Activated CD8-positive, alpha-beta T cell treated with anti-CD3 and anti-CD28 coated beads for 36 hours (primary cell): ENCODE data around the gene PLCH1. TPM values are rescaled to one million over a fixed set of nuclear protein-coding genes. Genes with fewer than 3 reads are reported as not detected.
"Not testable (repeated sequence)": the region's sequence is repeated elsewhere in the genome, so short reads cannot be mapped to it uniquely, and the experiment has no call there.

ENCODE experiments used
- ATAC-seq: fragments of 200-7000 bp; cut with Tn5 transposase; one replicate; pipeline ENCODE4 v1.10.0; 2021; ENCODE audit warnings: mild to moderate bottlenecking, moderate library complexity
- CTCF ChIA-PET: fragments of 350-600 bp; sonication (Branson Sonifier 250); formaldehyde crosslinking; loops from one replicate; lab custom pipeline; 2021; ENCODE audit warnings: antibody characterized with exemption; lab: Charles Lee
- POLR2A ChIA-PET: fragments of 350-600 bp; sonication (Branson Sonifier 250); formaldehyde crosslinking; loops from one replicate; lab custom pipeline; 2021; ENCODE audit warnings: antibody characterized with exemption; lab: Charles Lee
- DNase-seq: peaks from one replicate; pipeline ENCODE4 v3.0.0-alpha.2; 2020
- H3K27ac Mint-ChIP-seq: one replicate; pipeline ENCODE4 v1.8.0; 2021; ENCODE audit warnings: mild to moderate bottlenecking, mixed read lengths
- H3K27me3 Mint-ChIP-seq: one replicate; pipeline ENCODE4 v1.8.0; 2021; ENCODE audit warnings: mixed read lengths
- H3K36me3 Mint-ChIP-seq: one replicate; pipeline ENCODE4 v1.8.0; 2021; ENCODE audit warnings: low read depth, mixed read lengths
- H3K4me1 Mint-ChIP-seq: one replicate; pipeline ENCODE4 v1.8.0; 2021; ENCODE audit warnings: low read depth, mixed read lengths
- H3K4me3 Mint-ChIP-seq: one replicate; pipeline ENCODE4 v1.8.0; 2021; ENCODE audit warnings: mild to moderate bottlenecking, moderate library complexity, mixed read lengths
- H3K9me3 Mint-ChIP-seq: one replicate; pipeline ENCODE4 v1.8.0; 2021; ENCODE audit warnings: mixed read lengths
- intact Hi-C: fragments of 100-400 bp; cut with micrococcal nuclease; formaldehyde crosslinking; loops from one replicate; pipeline ENCODE4 v1.10.0; 2022
- total RNA-seq, 2 experiments: library from RNA; stranded (reverse); gene quantifications; one replicate each; pipeline ENCODE4 v1.2.3, GENCODE V29; 2021
- TF ChIP-seq, protein P1 (sequence below): fragments of 200-600 bp; IDR thresholded peaks from one replicate; pipeline ENCODE4 v1.8.0; 2022; ENCODE audit warnings: antibody characterized with exemption, mild to moderate bottlenecking

The PLCH1 gene
- total RNA-seq, 2 experiments from 2014 or later: 0.20 to 0.32 TPM

DNA sequence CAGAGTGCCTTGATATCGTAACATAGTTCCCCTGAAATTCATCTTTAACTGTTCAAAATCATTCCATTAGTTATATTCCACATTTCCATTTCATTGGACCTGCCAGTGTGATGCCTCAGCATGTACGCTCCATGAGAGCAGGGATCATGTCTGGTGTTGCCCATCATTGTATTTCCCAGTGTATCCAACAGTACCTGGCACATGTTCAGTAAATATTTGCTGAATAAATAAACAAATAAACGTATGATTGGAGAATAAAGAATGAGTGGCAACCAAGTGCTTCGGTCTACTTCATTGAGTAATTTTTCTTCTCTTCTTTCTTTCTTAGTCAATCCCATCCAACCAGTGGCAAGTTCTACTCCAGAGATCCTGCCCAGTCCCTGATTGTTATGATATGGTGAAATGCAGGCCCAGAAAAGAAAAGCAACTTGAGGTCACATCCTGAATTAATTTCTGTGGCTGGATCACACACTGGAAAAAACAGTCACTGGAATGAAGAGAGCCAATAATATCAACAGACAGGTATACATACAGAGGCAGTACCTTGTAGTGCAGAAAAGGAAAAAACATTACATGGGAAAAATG, 101.2 kb downstream of the PLCH1 start:
- H3K4me1 Mint-ChIP-seq: no peaks in the 10 kb centered on the region
- no peak overlapping the region for H3K4me3 Mint-ChIP-seq
- CTCF ChIA-PET: no interaction called here
- no peaks in the 10 kb centered on the region for H3K27me3 Mint-ChIP-seq
- POLR2A ChIA-PET: no interaction called here
- intact Hi-C loops: no loop called here
- no peak for DNase-seq
- no peak overlapping the region for H3K27ac Mint-ChIP-seq
- no peaks in the 10 kb centered on the region for H3K36me3 Mint-ChIP-seq
- TF ChIP-seq, protein P1, sequence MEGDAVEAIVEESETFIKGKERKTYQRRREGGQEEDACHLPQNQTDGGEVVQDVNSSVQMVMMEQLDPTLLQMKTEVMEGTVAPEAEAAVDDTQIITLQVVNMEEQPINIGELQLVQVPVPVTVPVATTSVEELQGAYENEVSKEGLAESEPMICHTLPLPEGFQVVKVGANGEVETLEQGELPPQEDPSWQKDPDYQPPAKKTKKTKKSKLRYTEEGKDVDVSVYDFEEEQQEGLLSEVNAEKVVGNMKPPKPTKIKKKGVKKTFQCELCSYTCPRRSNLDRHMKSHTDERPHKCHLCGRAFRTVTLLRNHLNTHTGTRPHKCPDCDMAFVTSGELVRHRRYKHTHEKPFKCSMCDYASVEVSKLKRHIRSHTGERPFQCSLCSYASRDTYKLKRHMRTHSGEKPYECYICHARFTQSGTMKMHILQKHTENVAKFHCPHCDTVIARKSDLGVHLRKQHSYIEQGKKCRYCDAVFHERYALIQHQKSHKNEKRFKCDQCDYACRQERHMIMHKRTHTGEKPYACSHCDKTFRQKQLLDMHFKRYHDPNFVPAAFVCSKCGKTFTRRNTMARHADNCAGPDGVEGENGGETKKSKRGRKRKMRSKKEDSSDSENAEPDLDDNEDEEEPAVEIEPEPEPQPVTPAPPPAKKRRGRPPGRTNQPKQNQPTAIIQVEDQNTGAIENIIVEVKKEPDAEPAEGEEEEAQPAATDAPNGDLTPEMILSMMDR: no peak
- ATAC-seq: no peak
- H3K9me3 Mint-ChIP-seq: no peaks in the 10 kb centered on the region

DNA sequence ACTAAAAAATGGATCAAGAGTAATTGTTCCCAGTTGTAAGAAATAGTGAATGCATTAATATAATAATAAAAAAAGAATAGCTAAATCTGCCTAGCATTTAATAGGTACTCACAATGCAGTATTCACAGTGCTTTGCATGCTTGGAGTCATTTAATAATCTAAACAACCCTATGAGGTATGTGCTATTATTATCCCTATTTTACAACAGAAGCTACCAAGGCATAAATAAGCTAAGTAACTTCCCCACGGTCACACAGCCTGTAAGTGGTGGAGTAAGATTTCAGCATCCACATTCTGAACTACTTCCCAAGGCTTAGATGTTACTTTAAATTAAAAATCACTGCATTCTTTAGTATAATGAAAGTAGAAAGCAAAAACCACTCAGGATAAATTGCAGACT, 102.9 kb downstream of the PLCH1 start:
- TF ChIP-seq, protein P1: no peak
- Mint-ChIP-seq H3K9me3 (no peaks in the 10 kb centered on the region), H3K27me3 (no peaks in the 10 kb centered on the region)

GRCh38 chr3:155640098-155640497, 104.8 kb downstream of the PLCH1 start:
- H3K36me3 Mint-ChIP-seq: no peaks in the 10 kb centered on the region
- no peaks in the 10 kb centered on the region for H3K4me1 Mint-ChIP-seq
- no peak overlapping the region for H3K4me3 Mint-ChIP-seq
- no peak for ATAC-seq
- TF ChIP-seq, protein P1: no peak
- ChIA-PET CTCF (no interaction called here), POLR2A (no interaction called here)
- H3K27me3 Mint-ChIP-seq: no peaks in the 10 kb centered on the region
- intact Hi-C loops: no loop called here
- no peaks in the 10 kb centered on the region for H3K9me3 Mint-ChIP-seq
- no peak overlapping the region for H3K27ac Mint-ChIP-seq
- DNase-seq: no peak

More for the DNA sequence above, 102.9 kb downstream of the PLCH1 start:
- Mint-ChIP-seq H3K4me3 (no peak overlapping the region), H3K4me1 (no peaks in the 10 kb centered on the region), H3K27ac (no peak overlapping the region), H3K36me3 (no peaks in the 10 kb centered on the region)
- ChIA-PET POLR2A (no interaction called here), CTCF (no interaction called here)
- DNase-seq (no peak), ATAC-seq (no peak)
- intact Hi-C loops: no loop called here

DNA sequence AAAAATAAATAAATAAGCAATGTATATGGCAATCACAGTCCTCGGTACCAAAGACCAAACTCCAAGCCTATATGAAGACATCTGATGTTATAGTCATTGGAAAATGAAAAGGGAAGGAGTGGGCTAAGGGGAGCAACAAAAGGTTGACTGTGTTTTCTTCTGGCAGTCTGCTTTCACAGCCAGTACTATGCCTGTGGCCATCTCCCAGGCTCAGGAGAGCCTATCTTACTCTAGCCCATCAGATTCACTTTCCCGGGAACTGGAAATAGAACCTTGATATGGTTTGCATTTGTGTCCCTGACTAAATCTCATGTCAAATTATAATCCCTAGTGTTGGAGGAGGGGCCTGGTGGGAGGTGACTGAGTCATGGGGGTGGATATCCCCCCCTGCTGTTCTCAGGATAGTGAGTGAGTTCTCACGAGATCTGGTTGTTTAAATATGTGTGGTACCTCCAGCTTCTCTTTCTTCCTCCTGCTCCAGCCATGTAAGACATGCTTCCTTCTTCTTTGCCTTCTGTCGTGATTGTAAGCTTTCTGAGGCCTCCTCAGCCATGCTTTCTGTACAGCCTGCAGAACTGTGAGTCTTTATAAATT, 105.3 kb downstream of the PLCH1 start:
- Mint-ChIP-seq H3K36me3 (no peaks in the 10 kb centered on the region), H3K4me3 (no peak overlapping the region), H3K4me1 (no peaks in the 10 kb centered on the region), H3K9me3 (no peaks in the 10 kb centered on the region), H3K27me3 (no peaks in the 10 kb centered on the region), H3K27ac (no peak overlapping the region)
- ATAC-seq (no peak), DNase-seq (no peak)
- intact Hi-C loops: no loop called here
- CTCF ChIA-PET: no interaction called here
- TF ChIP-seq, protein P1: no peak
- POLR2A ChIA-PET: no interaction called here

- DNase-seq, H3K4me3 Mint-ChIP-seq, H3K27me3 Mint-ChIP-seq, POLR2A ChIA-PET, CTCF ChIA-PET, intact Hi-C loops, H3K9me3 Mint-ChIP-seq, ATAC-seq, H3K27ac Mint-ChIP-seq, H3K4me1 Mint-ChIP-seq, H3K36me3 Mint-ChIP-seq: not testable (repeated sequence)
Measured at GRCh38 chr3:155638461-155638860, 106.4 kb downstream of the PLCH1 start.
